Right lobe of liver (tissue), 4 donors: ENCODE measurements around the gene CSTF1.

Experiments used
- POLR2A ChIP-seq: fragments of 450-650 bp; IDR thresholded peaks from one replicate; pipeline ENCODE4 v1.6.1; 2017; ENCODE audit warnings: antibody characterized with exemption, mild to moderate bottlenecking
- TF ChIP-seq, protein P1 (sequence below), 4 donors: fragments of 200-600 bp in 3 of 4; fragments of 450-650 bp in 1 of 4; IDR thresholded peaks; one replicate each; pipeline versions ENCODE4 v1.5.1 to v1.8.0; 2016 to 2022; ENCODE audit warnings: antibody characterized with exemption in 4 of 4, mild to moderate bottlenecking in 2 of 4
- donor health status: DM: no; HTN: no; CAD: no.
- donor health status: DM: no; HTN: no; CAD: no.
- donor health status: DM: no; HTN: yes; CAD: no.

DNA sequence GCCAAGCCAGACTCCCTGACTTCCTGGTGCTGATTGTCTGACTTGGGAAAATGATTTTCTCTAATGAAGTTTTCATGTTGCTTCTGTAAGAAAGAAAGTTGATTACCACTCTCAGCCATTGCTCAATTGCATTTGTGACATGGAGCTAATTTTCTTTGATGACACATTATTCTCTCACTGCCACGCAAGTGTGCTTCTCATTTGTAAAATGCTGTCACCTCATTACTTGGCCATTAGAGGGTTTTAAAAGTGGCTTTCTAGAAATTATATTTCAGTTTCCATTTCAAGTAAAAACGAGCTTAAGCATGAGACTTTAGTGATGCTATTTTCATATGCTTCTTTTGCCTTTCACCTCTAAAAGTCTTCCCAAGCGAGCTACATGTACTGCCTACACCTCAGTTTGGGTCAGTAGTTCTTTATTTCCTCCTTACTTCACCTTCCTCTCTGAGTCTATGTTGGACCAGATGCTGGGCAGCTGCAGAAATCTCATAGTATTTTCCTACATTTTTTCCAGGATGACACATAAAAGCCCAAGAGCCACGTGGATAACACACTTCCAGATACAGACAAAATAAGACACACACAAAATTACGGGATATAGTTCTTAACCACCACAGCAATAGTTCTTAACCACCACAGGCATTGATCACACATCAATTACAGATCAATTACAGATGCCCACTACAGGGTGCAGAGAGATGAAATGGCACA is 39.9 kb upstream of the CSTF1 start:
- TF ChIP-seq, protein P1, sequence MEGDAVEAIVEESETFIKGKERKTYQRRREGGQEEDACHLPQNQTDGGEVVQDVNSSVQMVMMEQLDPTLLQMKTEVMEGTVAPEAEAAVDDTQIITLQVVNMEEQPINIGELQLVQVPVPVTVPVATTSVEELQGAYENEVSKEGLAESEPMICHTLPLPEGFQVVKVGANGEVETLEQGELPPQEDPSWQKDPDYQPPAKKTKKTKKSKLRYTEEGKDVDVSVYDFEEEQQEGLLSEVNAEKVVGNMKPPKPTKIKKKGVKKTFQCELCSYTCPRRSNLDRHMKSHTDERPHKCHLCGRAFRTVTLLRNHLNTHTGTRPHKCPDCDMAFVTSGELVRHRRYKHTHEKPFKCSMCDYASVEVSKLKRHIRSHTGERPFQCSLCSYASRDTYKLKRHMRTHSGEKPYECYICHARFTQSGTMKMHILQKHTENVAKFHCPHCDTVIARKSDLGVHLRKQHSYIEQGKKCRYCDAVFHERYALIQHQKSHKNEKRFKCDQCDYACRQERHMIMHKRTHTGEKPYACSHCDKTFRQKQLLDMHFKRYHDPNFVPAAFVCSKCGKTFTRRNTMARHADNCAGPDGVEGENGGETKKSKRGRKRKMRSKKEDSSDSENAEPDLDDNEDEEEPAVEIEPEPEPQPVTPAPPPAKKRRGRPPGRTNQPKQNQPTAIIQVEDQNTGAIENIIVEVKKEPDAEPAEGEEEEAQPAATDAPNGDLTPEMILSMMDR (IDR thresholded peaks at IDR 0.05), result no peak
- no peak for TF ChIP-seq POLR2A
